T-helper 1 cell treated with Interleukin-12 subunit alpha and Interleukin-12 subunit beta and Interleukin-4 antibody, amounts not matched to agents 30 μg/mL and 1 μg/mL, for 36 hours (primary cell): Measurements from ENCODE around the gene RASGRF1.

Experiments used
- H3K27ac Mint-ChIP-seq: one replicate; pipeline ENCODE4 v1.8.0; 2021; ENCODE audit warnings: mild to moderate bottlenecking, mixed read lengths
- H3K27me3 Mint-ChIP-seq: one replicate; pipeline ENCODE4 v1.8.0; 2021; ENCODE audit warnings: low read depth, mixed read lengths
- H3K36me3 Mint-ChIP-seq: one replicate; pipeline ENCODE4 v1.8.0; 2021; ENCODE audit warnings: low read depth, mixed read lengths
- H3K4me1 Mint-ChIP-seq: one replicate; pipeline ENCODE4 v1.8.0; 2021; ENCODE audit warnings: low read depth, mixed read lengths
- H3K4me3 Mint-ChIP-seq: one replicate; pipeline ENCODE4 v1.8.0; 2021; ENCODE audit warnings: mild to moderate bottlenecking, moderate library complexity, mixed read lengths
- H3K9me3 Mint-ChIP-seq: one replicate; pipeline ENCODE4 v1.8.0; 2021; ENCODE audit warnings: mixed read lengths

Gene RASGRF1

DNA sequence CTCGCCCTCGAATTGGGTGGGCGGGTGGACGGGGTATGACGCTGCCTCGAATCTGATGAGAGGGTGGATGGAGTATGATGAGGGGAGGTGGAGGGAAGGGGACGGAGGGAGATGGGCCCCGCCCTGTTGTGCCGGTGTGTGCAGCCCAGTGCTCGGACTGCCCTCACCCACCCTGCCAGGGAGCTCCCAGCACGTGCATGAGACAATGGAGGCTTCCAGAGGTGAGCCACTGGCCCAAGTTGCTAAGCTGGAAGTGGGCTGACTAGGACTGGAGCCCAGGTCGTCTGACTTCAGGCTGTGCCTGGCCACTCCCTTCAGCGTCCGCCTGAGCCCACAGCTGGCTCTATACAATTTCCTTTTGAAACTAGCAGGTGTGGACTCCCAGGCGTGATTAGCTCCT, 98.7 kb downstream of the RASGRF1 start:
- Mint-ChIP-seq H3K4me1 (peaks cover 11% of the 10 kb centered on the region), H3K4me3 (no peak overlapping the region), H3K36me3 (no peaks in the 10 kb centered on the region), H3K27me3 (peaks cover 9% of the 10 kb centered on the region), H3K9me3 (no peaks in the 10 kb centered on the region), H3K27ac (no peak overlapping the region)

DNA sequence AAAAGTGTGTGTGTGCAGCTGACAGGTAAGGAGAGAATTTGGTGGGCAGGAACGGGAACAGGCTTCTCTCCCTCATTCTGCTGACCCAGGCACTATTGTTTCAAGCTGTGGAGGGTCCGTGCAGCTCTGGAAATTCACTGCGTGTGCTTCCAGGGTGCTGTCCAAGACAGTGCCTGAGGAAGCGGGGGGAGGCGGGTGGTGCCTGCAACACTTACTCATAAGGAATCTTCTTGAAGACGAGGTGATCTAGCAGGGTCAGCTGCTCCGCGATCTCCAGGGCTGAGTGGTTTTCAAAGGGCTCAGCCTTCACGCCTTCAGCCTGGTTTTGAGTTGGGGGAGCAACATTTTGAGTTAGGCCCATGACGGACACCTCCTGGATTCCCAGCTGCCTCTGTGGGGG, 99.1 kb downstream of the RASGRF1 start:
- Mint-ChIP-seq H3K27ac (no peak overlapping the region), H3K9me3 (no peaks in the 10 kb centered on the region), H3K4me3 (no peak overlapping the region), H3K27me3 (peaks cover 9% of the 10 kb centered on the region), H3K4me1 (peaks cover 11% of the 10 kb centered on the region), H3K36me3 (no peaks in the 10 kb centered on the region)

DNA sequence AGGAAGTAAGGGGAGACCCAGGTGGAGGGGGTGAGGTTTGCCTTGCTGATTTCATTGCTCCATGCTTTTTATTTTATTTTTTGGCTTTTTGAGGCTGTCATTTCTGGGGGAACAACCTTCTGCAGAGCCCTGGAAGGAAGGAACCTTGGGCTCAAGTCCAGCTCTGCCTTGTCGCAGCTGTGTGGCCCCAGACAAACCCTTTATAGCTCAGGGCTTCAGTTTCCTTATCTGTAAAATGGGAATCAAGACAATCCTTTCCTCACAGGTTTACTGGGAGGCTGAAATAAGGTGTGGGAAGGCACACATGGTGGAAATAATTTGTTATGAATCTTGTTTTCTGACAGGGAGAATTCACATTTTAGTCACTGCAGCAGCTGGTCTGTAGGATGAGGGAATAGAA, 100.3 kb downstream of the RASGRF1 start:
- H3K27ac Mint-ChIP-seq = no peak overlapping the region
- no peak overlapping the region for H3K4me3 Mint-ChIP-seq
- no peaks in the 10 kb centered on the region for H3K9me3 Mint-ChIP-seq
- H3K4me1 Mint-ChIP-seq = peaks cover 11% of the 10 kb centered on the region
- H3K27me3 Mint-ChIP-seq = peaks cover 9% of the 10 kb centered on the region
- no peaks in the 10 kb centered on the region for H3K36me3 Mint-ChIP-seq

DNA sequence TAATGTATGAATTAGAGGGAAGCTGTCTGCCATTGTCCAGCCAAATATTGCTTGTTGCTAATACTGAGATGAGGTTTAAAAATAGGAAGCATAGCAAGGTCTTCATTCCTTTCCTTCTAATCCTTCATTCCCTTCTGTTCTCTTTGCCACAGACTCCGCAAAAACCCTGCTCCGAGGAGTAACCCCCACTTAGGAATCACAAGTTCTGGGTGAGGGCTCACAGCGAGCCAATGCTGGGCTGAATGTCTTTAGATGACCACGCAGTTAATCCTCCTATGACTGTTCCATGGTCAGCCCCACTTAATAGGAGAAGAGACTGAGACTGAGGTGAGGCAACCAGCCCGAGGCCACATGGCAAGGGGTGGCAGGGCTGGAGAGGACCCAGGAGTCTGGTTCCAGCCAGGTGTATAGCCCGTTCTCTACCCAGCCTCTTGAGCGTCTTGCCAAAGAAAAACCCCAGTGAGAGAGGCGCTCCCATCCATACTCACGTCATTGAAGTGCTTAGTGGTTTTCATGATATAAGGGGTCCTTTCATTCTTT, 100.8 kb downstream of the RASGRF1 start:
- Mint-ChIP-seq H3K27me3 (peaks cover 9% of the 10 kb centered on the region), H3K9me3 (no peaks in the 10 kb centered on the region), H3K4me3 (no peak overlapping the region), H3K36me3 (no peaks in the 10 kb centered on the region), H3K27ac (no peak overlapping the region), H3K4me1 (peaks cover 11% of the 10 kb centered on the region)

DNA sequence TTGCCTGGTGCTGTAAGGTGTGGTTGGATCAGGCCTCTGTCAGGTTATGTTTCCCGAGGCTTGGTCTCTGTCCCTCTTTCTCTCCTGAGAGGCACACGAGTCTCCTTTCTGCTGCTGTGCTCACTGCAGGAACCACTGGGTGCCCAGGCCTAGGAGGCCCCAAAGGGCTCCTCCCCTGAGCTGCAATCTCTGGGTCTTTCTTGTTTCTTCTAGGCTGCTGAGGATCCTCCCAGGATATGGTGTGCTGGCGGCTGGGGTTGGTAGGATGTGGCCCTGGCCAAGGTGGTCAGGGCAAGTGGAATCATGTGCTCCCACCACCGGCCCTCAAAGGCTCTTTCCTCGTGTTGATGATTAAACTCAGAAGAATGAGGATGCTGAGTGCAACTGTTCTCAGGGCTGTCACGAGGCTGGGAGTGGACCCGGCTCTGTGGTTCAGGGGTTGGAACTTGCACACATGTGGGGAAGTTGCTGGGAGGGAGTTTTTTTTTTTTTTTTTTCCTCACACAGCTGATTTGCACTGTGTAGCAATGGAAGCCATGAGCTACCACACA, 102.1 kb downstream of the RASGRF1 start:
- H3K27me3 Mint-ChIP-seq = peaks cover 14% of the 10 kb centered on the region
- peaks cover 11% of the 10 kb centered on the region for H3K4me1 Mint-ChIP-seq
- H3K36me3 Mint-ChIP-seq = no peaks in the 10 kb centered on the region
- H3K4me3 Mint-ChIP-seq = no peak overlapping the region
- peak overlapping the region; percentile 3 for H3K27ac Mint-ChIP-seq
- H3K9me3 Mint-ChIP-seq = no peaks in the 10 kb centered on the region

DNA sequence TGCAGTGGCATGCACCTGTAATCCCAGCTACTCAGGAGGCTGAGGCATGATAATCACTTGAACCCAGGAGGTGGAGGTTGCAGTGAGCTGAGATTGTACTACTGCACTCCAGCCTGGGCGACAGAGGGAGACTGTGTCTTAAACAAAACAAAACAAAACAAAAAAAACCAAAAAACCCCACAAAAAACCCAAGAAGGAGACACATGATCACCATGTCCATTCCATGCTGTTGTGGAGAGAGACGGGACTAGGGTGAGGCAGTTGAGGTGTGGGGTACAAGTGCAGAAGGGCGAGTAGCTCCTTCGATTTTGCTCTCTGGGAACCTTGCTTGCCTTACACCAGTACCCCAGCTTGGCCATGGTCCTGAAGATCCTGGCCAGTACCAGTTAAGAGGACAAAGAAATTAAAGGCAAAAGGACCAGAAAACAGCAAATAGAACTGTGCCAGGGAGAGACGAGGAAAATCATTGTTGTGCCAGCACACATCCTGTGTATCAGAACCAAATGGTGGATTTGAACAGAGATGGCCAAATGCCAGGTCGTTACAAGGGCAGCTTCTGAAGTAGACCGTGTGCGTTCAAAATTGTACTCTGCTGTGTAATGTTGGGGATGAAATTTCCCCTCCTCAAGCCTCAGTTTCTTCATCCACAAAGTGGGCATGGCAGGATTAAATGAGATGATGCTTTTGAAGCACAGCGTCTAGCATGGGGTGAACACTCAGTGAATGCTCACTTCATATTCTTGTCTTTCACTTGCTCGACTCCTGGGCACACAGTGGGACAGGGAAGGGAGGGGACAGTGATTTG, 102.8 kb downstream of the RASGRF1 start:
- peaks cover 11% of the 10 kb centered on the region for H3K4me1 Mint-ChIP-seq
- H3K36me3 Mint-ChIP-seq = no peaks in the 10 kb centered on the region
- no peak overlapping the region for H3K4me3 Mint-ChIP-seq
- peaks cover 14% of the 10 kb centered on the region for H3K27me3 Mint-ChIP-seq
- H3K27ac Mint-ChIP-seq = no peak overlapping the region
- no peaks in the 10 kb centered on the region for H3K9me3 Mint-ChIP-seq

DNA sequence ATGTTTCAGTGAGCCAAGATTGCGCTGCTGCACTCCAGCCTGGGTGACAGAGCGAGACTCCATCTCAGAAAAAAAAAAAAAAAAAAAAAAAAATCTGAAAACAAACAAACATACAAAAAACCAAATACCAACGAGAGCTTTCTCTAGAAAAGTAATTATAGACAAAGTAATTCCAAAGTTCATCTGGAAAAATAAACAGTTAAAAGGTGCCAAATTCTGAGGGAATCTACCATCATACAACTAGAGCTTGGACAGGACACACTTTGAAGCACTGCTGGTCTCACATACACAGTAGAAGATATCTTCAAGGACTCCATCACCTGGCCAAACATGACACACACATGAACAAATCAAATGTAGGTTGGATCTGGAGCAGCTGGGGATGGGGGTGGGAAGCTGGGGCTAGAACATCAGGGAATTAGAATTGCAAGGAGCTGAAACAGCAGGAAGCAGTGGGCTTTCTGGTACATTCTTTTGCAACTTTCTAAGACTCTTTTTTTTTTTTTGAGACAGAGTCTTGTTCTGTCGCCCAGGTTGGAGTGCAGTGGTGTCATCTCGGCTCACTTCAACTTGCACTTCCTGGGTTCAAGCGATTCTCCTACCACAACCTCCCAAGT, 104.6 kb downstream of the RASGRF1 start:
- Mint-ChIP-seq H3K9me3 (no peaks in the 10 kb centered on the region), H3K27ac (no peak overlapping the region), H3K4me3 (no peak overlapping the region), H3K4me1 (peaks cover 11% of the 10 kb centered on the region), H3K27me3 (peaks cover 14% of the 10 kb centered on the region), H3K36me3 (no peaks in the 10 kb centered on the region)

DNA sequence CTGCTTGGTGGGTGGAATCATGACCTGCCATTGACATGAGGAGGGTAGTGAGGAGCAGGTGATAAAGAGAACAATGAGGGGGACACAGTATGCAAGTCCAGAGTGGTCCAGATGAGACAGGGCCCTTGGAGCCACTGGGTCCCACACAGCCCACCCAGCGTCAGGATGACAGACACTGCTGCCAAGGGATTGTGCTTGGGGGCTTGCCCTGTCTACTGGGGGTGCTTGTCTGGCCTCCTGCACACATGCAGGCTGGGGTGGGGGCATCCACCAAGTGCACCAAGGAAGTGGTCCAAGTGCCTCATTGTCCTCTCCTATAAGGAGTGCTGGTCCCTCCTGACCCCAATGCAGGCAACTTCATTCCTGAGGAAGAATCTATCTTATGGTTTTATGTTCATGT, 106.5 kb downstream of the RASGRF1 start:
- no peaks in the 10 kb centered on the region for H3K9me3 Mint-ChIP-seq
- no peak overlapping the region for H3K27ac Mint-ChIP-seq
- no peaks in the 10 kb centered on the region for H3K36me3 Mint-ChIP-seq
- H3K27me3 Mint-ChIP-seq = peaks cover 10% of the 10 kb centered on the region
- no peak overlapping the region for H3K4me3 Mint-ChIP-seq
- H3K4me1 Mint-ChIP-seq = peaks cover 11% of the 10 kb centered on the region

DNA sequence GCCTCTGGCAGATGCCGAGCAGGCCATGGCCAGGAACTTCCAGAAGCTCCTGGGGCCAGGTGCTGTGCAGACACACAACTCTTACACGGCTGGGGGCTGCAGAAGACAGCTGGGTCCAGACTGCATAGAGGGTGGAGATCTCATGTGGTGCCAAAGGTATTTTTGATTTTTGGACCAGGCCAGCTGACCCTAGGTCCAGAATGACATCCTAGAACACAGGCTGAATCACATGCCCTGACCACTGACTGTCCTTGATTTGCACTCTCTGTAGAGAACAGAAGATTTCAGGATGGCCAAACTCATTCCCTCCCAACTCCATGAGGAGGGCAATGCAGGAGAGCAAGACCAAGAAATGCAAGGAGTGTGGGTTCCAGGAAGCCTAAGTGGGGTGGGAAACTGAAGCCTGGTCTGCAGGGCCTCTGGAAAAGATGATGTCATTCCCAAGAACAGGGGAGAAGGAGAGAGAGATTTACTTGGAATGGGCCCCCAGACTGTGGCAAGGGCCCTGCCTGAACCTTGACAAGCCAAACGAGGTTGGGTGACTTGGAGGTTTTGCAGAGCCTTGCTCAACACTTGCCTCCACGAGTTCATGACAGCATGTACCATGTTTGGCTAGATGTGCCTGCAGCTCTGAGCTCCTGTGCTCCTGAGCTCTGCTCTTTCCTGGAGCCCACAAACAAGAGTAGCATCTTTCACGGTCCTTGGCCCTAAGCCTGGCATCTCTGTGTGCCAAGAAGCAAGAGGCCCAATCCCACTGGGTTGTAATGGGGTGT, 107.2 kb downstream of the RASGRF1 start:
- no peak overlapping the region for H3K4me3 Mint-ChIP-seq
- H3K27me3 Mint-ChIP-seq = peaks cover 10% of the 10 kb centered on the region
- H3K27ac Mint-ChIP-seq = no peak overlapping the region
- no peaks in the 10 kb centered on the region for H3K9me3 Mint-ChIP-seq
- no peaks in the 10 kb centered on the region for H3K36me3 Mint-ChIP-seq
- peaks cover 10% of the 10 kb centered on the region for H3K4me1 Mint-ChIP-seq

DNA sequence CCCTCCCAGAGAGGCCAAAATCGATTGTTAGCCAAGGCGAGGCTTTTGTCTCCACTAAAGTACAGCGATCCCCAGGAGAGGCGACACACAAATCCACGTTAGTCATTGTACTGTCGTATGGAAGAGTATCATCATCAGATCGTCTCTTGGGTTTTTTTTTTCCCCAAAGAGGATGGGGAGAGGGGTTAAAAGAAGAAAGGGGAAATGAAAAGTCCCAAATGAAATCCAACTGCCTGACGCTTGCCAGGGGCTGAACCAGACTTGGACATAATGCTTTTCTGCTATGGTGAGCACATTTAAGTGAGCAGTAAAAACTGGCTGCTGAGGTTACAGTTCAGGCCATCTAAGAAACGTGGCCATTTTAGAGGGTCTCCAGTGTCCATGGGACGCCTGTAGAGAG, 107.8 kb downstream of the RASGRF1 start:
- Mint-ChIP-seq H3K4me1 (peaks cover 9% of the 10 kb centered on the region), H3K27me3 (peaks cover 8% of the 10 kb centered on the region), H3K4me3 (no peak overlapping the region), H3K36me3 (no peaks in the 10 kb centered on the region), H3K27ac (no peak overlapping the region), H3K9me3 (no peaks in the 10 kb centered on the region)

DNA sequence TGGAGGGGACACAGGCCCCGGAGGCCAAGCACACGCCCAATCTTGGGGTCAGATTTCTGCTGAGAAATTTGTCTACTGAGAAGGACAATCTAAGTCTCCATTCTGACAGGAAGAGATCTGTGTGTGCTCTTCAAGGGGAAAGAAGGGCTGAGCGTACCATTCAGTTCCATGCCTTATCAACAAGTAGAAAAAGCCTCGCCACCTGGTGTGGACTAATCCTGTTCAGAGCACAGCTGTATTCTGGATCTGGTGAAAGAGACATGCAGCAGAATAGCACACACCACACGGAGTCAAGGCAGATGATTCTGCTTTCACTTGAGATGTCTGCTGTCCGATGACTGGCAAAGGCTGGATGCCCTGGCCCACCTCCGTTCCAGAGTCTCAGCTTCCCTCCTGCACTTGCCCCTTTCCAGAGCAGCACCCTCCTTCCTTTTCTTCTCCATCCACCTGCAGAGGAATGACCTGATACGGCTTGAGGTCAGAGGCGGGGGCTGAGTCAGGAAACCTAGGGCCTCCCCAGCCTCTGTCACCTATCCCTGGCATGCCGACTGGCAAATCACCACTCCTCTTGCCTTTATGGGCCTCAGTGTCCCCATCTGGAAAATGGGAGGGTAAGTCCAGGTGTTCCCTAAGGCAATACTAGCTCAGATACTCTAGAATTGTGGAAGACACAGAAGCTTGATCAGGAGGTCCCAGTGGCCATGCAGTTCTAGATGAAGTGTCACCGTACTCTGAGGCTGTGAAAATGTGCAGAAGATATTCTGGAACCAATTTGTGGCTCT, 108.9 kb downstream of the RASGRF1 start:
- H3K4me1 Mint-ChIP-seq = peaks cover 16% of the 10 kb centered on the region
- no peak overlapping the region for H3K27ac Mint-ChIP-seq
- peaks cover 5% of the 10 kb centered on the region for H3K27me3 Mint-ChIP-seq
- peaks cover 2% of the 10 kb centered on the region for H3K36me3 Mint-ChIP-seq
- no peak overlapping the region for H3K4me3 Mint-ChIP-seq
- no peaks in the 10 kb centered on the region for H3K9me3 Mint-ChIP-seq

DNA sequence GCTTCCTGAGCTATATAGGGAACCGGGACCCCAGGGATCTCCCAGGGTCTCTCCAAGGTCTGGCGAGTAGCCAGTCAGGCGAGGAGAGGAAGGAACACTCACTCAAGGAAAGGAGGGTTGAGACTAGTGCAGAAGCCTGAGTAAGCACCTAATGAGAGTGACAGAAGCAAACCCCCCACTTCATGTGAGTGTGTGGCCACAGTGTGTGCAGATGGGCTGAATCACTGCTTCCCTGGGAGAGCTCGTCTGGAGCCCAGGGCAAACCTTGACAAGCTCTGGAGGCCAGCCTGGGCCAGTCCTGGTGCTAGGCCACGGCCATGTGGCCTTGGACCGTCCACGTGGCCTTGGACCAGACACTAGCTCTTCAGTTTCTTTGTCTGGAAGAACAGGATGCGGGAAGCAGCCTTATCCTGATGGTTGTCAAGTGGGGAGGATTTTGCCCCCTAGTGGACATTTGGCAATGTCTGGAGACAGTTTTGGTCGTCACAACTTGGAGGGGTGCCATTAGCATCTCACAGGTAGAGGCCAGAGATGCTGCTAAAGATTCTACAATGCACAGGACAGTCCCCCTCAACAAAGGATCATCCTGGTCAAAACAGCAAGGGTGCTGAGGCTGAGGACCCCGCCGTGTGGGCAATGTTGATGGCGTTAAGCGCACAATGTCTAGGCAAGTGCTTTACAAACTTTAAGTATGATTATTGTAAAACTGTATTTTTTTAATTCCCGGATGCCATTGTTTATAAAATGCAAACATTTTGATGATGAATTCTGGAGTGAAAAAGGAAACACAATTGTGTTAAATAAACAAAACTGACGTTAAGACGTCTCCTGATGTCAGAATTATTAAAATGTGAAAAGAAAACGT, 110.9 kb downstream of the RASGRF1 start:
- Mint-ChIP-seq H3K4me3 (no peak overlapping the region), H3K9me3 (no peaks in the 10 kb centered on the region), H3K27ac (no peak overlapping the region), H3K4me1 (peaks cover 19% of the 10 kb centered on the region), H3K36me3 (peaks cover 2% of the 10 kb centered on the region), H3K27me3 (peaks cover 5% of the 10 kb centered on the region)

DNA sequence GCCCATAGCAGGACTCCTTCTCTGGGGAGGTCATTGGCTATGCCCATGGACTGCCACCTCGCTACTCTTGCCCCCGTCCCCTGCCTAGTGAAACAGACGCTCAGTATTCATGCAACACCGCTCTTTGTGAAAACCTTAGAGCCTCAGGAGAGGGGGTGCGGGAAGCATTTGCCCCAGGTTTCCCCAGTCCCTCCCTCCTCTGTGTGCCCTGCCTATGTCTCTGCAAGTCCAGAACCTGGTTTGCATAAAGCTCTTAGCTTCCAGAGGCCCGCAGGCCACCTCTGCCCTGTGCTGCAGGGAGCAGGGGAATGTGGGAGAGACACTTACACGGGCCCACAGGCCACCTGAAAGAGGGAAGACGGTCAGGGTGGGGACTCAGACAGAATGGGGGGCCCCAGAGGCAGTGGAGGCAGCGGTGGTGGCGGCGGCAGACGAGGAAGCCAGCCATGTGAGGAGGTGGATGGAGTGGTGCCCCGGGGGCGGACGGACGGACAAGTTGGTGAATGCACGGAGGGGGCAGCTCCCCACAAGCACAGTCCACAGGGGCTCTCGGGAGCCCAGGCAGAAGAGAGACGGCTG, 111.9 kb downstream of the RASGRF1 start:
- Mint-ChIP-seq H3K36me3 (peaks cover 2% of the 10 kb centered on the region), H3K27ac (no peak overlapping the region), H3K4me3 (no peak overlapping the region), H3K27me3 (peaks cover 1% of the 10 kb centered on the region), H3K4me1 (peaks cover 19% of the 10 kb centered on the region), H3K9me3 (no peaks in the 10 kb centered on the region)
